Stimulated activated CD4-positive, alpha-beta T cell treated with anti-CD3 and anti-CD28 coated beads, Interleukin-12 subunit alpha, Interleukin-12 subunit beta, amount 100 ng/mL, for 24 hours (primary cell): ENCODE data around the gene SORBS2.

Source experiments
- DNase-seq, 2 experiments: peaks; one replicate each; pipeline ENCODE4 v3.0.0-alpha.2; 2020; ENCODE audit warnings: low read depth in 2 of 2

The SORBS2 gene

DNA sequence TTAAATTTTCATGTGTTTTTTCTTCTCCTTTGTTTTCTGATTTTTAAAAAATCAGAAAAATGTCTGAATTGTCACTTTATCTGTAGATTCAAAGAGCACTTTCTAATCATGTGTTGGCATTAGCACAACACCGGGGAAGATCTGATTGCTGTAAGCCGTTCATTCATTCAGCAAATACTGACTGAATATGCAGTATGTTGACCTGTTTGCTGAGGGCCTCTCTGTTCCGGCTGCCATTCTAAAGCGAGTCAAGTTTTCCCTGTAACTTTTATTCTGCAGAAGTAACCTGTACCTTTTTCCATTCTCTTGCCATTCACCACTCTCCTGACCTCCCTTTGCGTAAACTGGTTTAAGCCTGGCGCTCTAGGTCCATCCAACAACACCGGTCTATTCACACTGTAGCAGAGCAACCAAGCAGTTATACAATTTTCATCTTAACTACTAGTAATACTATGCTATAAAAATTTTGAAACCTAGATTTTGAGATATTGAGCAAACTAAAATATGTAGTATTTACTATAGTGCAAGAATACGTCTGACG lies 6.7 kb downstream of the SORBS2 start:
- no peak for DNase-seq

DNA sequence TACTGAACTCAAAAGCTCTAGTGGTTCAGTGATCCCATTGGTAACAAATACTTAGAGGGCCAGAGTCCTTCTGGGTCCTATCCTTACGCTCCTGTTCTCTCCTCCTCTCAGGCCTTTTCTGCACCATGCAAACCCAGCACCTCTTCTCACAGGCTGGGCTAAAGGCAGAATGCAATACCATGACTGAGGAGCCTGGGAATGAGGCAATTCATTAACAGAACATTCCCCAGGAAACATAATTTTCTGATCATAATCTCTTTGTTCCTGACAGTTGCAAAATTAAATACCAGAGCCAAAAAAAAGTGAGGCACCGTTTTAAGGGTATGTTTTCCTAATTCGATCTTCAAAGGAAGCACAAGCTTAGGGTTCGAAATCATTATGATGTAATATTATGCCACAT lies 9.0 kb downstream of the SORBS2 start:
- DNase-seq: no peak

DNA sequence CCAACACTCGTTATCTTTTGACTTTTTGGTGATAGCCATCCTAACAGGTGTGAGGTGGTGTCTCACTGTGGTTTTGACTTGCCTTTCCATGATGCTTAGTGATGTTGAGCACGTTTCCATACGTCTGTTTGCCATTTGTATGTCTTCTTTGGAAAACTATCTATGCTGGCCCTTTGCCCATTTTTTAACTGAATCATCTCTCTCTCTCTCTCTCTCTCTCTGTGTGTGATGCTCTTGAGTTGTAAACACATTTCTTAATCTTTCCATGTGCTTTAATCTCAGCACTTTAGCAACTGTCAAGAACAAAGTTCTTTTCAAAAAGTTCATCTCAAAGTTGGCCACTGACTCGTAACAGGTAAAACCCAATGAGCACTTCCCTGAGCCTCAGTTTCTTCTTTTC lies 10.5 kb downstream of the SORBS2 start:
- no peak for DNase-seq

DNA sequence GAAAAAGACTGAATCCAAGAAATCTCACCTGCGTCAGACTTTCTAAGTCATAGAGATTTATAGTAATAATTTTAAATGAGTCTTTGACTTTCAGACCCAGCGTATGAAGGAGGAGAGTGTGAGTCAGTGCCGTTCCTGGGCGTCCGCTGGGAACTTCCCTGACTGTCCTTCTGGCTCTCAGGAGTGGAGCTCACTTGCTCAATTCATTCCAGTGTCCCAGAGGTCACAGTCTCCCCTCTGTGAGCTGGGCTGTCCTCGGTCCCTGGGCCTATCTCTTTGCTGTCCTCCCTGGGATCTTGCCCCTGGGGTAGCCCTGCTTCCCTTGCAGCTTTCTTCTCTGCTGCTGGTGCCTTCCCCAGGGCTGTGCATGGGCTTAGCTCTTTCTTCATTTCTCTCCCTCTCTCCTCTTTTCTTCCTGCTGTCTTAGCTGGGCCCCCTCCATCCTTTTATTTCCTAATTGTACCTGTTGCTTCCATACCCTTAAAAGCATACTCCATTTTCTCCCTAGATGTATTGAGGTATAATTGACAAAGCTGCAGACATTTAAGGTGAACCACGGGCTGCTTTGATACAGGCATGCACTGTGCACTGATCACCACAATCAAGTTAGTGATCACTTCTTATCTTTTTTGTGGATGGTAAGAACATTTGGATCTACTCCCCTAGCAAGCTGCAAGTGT lies 11.6 kb downstream of the SORBS2 start:
- DNase-seq: no peak

DNA sequence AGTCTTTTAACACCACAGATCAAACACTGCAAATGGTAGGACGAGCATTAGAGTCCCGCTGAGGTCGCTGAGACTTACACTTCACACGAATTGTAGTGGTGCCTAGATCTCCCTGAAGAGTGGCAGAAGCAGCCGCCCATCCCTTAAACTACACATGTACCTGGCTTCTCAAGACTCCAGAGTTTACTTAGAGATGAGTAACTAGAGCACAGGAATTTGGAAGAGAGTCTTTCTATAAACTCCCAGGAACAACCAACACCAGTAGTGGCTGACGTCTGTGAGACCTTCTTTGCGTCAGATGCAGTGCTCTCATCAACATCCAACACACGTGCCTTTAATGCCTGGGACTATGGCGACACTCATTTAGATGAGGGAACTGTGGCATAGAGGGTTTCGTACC lies 12.6 kb downstream of the SORBS2 start:
- DNase-seq: no peak

DNA sequence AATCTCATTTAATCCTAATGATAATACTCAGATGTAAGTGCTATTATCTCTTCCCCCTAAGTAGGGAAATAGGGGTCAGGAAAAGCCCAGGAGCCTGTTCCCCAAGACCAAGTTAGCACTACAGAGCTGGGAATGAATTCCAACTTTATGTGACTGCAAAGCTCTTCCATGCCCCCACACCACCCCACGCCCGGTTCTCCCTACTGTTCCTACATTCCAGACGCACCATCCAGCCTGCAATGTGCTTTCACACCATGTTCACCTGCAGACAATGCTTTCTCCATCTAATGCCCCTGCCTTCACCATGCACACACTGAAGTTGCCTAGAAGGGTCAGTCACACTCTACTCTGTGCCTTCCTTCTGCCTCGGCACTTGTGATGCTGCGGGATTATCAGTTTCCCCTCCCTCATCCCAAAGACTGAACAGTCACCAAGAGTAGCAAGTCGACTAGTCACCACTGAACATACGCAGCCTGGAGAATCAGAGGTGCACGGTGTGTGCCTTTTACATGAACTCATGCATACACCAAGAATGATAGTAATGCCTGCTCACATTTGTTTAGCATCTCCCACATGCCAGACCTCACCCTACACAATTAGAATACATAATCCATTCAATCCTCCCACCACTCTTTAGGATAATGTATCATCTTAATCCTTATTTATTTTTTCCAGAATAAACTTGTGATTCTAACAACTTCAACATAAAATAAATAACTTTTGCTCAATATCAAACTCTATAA lies 14.2 kb downstream of the SORBS2 start:
- no peak for DNase-seq

DNA sequence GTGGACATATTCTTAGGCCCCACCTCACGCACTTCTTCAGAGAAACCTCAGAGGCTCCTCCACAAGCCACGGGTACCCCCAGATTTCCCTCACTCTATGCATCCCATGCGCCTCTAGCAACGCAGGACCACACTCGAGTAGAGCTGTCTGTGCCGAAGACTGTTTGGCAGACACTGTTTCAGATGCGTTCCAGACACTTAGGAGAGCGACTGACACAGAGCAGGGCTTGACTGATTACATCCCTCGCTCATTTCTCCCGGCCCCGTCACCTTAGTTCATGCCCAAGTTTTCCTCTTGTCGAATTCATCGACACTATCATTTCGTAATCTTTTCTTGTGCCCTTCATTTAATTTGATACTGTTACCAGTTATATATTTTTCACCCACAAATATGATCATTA lies 15.0 kb downstream of the SORBS2 start:
- DNase-seq: no peak

DNA sequence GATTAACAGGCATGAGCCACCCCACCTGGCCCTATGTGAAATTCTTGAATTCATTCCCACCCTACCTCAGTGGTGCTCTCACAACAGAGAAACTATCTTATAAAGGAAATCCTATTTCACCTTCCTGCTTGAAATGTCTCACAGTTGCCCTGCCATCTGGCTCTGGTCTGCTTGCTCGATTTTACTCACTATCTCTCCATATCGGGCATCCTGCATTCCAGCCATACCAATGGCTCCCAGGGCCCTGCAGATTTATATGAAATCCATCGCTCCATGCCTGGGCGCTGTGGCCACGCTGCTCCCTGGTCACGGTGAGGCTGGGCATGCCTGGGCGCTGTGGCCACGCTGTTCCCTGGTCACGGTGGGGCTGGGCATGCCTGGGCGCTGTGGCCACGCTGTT lies 15.8 kb downstream of the SORBS2 start:
- no peak for DNase-seq

DNA sequence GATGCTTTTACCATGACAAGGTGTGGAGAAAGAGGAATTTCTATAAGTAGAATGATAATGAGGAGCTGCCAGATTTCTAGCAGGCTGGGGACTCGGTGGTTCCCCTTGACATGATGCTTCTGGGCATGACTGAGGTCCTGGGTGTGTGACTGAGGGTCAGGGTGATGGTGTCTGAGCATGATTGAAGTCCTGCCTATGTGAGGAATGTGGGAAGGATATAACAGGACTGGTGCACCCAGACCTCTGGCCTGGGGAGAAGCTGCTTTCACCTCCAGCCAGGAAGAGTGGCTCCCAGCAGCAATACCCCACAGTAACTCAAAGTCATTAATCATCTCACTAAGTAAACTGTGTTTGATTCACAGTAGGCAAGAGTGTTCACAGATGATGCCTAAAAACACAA lies 17.4 kb downstream of the SORBS2 start:
- no peak for DNase-seq

DNA sequence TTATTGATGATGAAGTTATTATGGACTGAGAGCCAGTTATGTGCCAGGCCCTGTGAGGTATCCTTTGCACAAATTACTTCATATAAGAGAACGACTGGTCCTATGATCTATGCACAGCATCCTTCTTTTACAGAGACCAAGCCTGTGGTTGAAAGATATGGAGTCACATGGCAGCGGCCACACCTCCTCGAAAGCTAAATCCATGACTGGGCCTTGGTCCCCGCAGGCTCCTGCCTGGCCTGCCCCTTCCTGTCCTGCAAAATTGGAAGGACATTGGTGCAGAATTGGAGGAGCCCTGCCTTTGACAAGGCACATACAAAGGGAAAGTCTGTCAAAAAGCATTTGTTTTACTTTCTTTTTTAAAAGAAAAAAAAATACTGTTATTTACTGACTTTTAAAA lies 18.3 kb downstream of the SORBS2 start:
- no peak for DNase-seq

DNA sequence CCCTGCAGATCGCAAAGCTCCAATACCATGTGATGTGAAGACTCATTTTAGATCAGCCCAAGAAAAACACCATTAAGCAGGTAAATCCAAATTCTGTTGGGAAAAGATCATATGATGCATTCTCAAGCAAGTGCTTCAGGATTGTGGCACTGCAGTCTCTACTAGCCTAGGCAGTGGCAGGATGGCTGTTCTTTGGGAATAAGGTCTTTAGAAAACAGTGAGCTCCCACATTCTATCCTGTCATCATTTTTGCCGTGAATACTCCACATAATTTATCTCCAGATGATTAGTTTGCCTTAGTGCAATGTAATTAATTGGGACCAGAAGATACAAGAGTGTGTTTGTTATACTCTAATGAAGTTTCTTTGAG lies 18.9 kb downstream of the SORBS2 start:
- no peak for DNase-seq

DNA sequence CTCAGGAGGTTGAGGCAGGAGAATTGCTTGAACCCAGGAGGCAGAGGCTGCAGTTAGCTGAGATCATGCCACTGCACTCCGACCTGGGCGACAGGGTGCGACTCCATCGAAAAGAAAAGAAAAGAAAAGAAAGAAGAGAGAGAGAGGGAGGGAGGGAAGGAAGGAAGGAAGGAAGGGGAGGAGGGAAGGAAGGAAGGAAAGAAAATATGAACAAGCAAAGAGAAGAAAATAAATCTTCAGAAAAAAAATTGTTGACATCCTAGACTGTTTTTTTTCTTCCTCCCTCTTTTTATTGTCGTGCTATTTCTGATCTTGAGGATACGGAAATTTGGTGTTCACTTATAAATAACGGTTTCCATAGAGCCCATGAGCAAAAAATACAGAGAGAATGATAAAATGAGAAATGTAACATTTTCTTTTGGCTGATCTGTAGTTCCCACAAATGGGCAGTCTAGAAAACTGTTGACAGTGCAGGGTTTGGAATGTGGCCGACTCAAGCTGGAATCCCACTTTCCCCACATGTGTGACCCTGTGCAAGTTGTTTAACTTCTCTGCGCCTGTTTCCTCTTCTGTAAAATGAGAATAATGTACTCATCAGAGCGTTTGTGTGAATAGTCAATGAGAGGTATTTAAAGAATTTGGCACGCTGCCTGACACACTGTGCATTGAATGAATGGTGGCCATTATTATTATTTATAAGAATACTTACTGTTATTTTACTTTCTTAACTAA lies 19.4 kb downstream of the SORBS2 start:
- DNase-seq: no peak

DNA sequence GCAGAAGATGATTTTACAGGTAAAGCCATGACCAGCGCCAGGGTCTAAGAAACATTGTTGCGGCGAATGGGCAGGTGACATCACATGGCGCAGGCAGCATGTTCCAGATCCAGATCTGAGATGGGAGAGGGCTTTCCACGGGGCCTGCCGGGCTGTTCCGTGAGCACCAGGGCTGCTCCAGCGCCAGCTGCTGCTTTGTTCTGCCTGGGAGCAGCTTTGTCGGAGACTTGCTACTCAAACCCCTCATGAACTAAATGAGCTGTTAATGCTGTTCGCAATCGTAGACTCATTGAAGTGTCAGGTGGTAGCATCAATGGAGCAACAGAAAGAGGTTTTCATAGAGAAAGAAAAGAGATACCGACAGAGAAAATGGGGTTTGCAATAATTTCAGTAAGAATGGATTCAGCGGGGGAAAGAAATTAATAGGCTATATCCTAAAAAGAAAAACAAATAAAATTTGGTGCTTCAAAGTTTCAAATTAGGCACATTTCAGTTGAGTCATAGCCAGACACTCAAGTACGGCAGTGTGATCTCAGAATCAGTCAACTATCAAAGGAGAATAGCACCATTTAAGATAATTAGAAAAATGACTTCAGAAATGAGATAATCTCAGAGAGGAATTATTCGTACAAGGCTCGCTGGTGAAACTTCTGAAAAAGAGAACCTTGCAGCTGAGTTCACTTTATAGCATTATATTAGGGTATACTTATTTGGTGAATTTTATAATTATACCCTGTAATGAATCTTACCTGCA lies 23.9 kb downstream of the SORBS2 start:
- DNase-seq: no peak

DNA sequence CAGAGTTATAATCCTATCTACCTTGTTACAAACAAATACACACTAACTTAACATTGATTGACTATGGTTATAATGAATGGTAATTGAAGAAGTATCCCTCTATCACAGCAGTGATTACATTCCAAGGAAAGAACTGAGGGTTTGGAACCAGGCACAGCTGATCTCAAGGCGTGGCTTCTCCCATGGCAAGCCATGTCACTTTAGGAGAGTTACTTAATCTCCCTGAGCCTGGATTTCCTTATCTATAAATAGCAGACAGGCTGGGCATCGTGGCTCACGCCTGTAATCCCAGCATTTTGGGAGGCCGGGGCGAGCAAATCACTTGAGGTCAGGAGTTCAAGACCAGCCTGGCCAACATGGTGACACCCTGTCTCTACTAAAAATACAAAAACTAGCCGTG lies 25.6 kb downstream of the SORBS2 start:
- DNase-seq: no peak

DNA sequence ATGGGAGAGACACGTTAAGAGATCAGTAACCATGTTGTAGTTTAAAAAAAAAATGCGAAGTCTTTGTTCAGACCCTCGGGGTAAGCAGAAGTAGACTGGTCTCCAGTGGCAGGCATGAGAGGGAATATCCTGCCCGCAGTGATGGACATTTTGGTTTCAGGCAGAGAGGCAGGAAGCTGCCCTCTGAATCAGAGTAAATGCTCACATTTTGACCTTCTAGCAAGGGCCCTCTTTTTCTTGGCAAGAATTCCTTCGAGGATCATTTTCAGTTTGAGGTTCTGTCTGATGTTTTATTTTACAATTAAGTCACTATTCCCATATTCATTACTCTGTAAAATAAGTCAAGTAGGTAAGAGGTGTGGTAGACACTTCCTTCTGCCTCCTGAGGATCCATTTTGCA lies 28.4 kb downstream of the SORBS2 start:
- no peak for DNase-seq

DNA sequence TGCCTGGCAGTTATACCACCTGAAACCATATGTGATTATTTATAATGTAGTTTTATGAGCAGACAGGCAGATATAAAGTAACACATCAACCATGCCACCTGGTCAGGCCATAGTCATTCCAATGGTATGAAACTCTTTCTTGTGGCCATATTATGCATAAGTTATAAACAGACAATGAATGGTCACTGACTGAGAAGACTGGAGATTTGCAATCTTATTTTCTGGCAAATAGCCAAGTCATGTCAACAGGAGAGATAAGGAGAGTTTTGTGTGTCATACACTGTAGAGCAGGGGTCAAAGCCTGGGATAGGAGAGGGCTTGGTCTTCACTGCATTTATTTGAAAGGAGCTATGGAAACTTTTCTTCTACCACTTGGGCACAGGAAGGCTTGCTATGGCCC lies 29.5 kb downstream of the SORBS2 start:
- DNase-seq: no peak

DNA sequence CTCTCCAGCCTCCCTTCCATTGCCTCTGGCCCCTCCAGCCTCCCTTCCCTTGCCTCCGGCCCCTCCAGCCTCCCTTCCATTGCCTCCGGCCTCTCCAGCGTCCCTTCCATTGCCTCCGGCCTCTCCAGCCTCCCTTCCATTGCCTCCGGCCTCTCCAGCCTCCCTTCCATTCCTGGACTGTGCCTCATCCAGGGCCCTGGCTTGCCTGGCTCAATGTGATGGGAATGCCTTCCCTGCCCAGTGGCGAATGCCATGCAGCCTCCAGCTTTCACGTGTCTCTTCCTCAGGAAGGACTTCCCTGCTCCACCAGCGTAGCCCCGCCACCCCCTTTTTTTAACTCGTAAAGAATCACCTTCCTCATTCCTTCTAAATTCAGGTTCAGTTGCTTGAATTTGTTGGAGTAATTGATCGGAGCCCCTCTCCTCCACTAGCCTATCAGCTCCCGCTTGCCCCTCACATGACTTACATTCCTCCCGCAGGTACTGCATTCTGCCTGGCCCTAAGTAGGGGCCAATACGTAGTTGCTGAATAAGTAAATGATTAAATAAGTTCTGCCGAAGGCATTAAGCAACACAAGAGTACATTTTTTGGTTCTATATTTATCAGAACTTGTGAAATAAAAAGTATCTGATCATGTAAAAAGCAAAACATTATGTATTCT lies 30.3 kb downstream of the SORBS2 start:
- DNase-seq: no peak

DNA sequence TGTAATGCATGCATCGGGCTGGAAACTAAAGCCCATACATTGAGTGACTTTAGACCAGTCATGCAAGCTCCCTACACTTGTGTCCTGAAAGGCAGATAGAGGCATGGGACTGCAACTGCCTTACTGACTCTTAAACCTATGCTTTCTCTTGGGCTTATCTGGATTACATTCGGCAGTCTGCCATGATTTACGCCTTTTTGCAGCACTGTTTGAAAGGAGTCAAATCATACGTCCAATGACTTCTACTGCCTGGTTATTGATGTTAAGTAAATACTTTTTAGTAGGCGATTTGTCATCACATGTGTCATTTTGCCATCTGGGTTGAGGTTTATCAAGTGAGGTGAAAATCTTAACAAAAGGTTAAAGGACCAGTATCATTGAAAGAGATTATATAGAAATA lies 31.5 kb downstream of the SORBS2 start:
- no peak for DNase-seq

DNA sequence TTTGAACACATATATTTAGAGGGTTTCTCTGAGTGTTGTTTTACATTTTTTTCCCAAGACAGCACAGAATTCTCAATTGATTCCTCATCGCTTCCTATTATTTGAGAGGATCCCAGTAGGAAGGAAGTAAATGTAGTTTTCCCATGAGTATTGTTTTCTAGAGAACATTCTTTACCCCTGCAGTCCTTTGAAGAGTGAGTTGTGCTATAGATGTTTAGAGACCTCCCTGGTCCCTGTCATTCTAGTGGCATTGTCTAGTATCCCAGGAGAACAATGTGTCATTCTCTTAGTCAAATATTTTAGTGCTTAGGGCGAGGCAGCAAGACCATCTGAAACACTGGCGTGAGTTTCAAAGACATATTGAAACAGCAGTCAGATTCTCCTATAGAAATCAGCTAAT lies 32.5 kb downstream of the SORBS2 start:
- DNase-seq: no peak

DNA sequence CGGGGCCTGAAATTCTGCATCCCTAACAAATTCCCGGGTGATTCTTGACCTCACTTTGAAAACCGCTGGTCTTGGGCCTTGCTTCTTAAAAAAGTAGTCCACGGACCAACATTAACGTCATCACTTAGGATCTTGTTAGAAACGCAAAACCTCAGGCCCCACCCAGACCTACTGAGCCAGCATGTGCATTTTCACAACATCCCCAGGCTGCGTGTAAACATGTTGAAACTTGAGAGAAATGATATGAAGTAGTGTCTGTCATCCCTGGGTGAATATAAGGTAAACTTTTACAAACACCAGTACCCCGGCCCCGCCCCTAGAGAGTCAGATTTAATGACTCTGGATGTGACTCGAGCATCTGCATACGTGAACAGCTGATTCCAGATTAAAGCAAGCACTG lies 33.7 kb downstream of the SORBS2 start:
- DNase-seq: no peak

DNA sequence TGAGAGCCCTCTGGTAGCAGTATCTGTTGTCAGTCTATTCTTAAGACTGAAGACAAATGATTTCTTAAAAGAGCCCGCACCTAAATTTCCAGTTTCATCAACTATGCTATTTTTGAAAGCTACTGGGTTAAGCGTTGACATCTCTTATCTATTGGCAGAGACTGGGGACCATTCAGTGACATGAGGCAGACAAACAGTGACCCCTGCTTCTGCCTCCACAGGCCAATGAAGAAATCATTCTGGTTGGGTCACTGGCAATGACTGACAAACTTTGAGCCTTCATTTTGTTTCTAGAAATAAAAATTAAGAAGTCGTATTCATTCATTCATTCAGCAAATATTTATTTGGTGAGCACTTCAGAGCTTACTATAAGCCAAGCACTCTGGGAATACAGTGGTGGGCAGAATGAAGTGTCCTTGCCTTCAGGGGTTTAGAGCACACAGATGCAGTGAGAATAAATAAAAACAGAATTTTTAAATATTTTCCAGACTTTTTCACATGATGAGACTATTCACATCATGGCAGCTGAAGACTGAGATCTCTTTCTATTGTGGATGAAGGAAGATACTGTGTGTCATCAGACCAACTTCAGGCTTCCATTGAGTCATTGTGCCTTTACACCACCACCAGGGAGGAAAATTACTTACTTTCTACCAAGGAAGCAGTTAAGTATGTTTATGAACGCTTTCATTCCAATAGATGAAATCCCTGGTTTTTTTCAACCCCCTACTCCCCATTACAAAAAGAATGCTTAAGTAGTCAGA lies 36.0 kb downstream of the SORBS2 start:
- DNase-seq: no peak
